ENCODE data around the gene SP4.
"Not testable (repeated sequence)": the region's sequence is repeated elsewhere in the genome, so short reads cannot be mapped to it uniquely, and the experiment has no call there.

GRCh38 chr7:21532485-21532884 lies 104.6 kb downstream of the SP4 start:
- TF ChIP-seq CTCF (IDR thresholded peaks at IDR 0.05; ENCODE audit: borderline replicate concordance, extremely low read depth, low read length, poor library complexity, severe bottlenecking); EZH2 (IDR thresholded peaks at IDR 0.05; ENCODE audit: borderline replicate concordance, low read depth, low read length, severe bottlenecking): not testable (repeated sequence)

All from DND-41 (cell line).